ENCODE data around the gene C16orf74.

Gene C16orf74

GRCh38 chr16:85718682-85719081 lies 32.2 kb downstream of the C16orf74 start:
- DNase-seq (ENCODE audit: low read depth in 2 of 3, low spot score in 2 of 3), result no peak

DNA sequence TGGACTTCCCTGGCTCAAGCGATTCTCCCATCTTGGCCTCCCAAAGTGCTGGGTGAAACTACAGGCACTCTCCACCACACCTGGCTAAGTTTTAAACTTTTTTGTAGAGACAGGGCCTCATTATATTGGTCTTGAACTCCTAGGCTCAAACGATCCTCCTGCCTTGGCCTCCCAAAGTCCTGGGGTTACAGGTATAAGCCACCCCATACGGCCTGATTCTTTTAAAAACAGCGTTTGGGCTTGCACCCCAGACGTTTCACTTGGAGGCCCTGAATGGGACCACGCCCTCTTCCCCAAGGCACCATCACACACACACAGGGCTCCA lies 32.8 kb downstream of the C16orf74 start:
- DNase-seq (ENCODE audit: low read depth in 2 of 3, low spot score in 2 of 3), result no peak

GRCh38 chr16:85717393-85718152 lies 33.3 kb downstream of the C16orf74 start:
- DNase-seq (ENCODE audit: low read depth in 2 of 3, low spot score in 2 of 3), result peak in 2 of 3 experiments; percentile 9 to 60

- no peak for DNase-seq (ENCODE audit: low read depth in 2 of 3, low spot score in 2 of 3)
Observed at GRCh38 chr16:85716680-85717038, 34.2 kb downstream of the C16orf74 start.

DNA sequence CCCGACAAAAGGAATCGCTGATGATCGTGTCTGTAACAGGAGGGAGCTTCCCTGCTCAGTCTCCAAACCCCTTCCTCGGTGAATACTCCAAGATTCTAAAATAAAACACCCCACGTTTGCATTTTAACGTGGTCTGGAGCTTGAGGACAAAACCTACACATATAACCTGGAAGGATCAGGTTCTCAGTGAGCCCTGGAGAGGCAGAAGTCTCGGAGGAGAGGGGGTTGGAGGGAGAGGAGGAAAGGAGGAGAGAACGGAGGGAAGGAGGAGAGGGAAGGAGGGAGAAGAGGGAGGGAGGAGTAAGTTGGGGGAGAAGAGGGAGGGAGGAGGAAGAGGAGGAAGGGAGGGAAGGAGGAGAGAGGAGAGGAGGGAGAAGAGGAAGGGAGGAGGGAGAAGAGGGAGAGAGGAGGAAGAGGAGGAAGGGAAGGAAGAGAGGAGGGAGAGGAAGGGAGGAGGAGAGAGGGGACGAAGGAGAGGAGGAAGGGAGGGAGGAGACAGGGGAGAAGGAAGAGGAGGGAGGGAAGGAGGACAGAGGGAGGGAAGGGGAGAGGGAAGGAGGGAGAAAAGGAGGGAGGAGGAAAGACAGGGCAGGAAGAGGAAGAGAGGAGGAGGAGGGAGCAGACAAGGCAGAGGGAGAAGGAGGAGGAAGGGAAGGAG lies 34.7 kb downstream of the C16orf74 start:
- DNase-seq (ENCODE audit: low read depth in 2 of 3, low spot score in 2 of 3), result no peak

- DNase-seq (ENCODE audit: low read depth in 2 of 3, low spot score in 2 of 3), result no peak
Observed at GRCh38 chr16:85715169-85716021, 35.5 kb downstream of the C16orf74 start.

DNA sequence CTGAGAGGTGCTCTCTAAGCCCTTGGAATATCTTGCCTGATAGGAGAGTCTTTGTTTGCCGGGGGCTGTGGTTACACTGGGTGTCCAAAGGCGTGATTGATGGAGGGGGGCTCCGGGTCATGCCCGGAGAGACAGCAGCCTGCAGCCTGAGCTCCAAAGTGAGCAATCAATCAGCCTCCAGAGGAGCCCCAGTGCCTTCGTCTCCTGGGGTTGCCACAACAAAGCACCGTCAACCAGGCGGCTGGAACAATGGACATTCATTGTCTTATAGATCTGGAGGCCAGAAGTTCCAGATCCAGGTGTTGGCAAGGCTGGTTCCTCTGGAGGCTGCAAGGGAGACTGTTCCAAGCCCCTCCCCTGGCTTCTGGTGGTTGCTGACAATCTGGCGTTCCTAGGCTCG lies 38.1 kb downstream of the C16orf74 start:
- no peak for DNase-seq (ENCODE audit: low read depth in 2 of 3, low spot score in 2 of 3)

- no peak for DNase-seq (ENCODE audit: low read depth in 2 of 3, low spot score in 2 of 3)
Observed at GRCh38 chr16:85711982-85712587, 38.8 kb downstream of the C16orf74 start.

GRCh38 chr16:85710732-85711131 lies 40.2 kb downstream of the C16orf74 start:
- no peak for DNase-seq (ENCODE audit: low read depth in 2 of 3, low spot score in 2 of 3)

DNA sequence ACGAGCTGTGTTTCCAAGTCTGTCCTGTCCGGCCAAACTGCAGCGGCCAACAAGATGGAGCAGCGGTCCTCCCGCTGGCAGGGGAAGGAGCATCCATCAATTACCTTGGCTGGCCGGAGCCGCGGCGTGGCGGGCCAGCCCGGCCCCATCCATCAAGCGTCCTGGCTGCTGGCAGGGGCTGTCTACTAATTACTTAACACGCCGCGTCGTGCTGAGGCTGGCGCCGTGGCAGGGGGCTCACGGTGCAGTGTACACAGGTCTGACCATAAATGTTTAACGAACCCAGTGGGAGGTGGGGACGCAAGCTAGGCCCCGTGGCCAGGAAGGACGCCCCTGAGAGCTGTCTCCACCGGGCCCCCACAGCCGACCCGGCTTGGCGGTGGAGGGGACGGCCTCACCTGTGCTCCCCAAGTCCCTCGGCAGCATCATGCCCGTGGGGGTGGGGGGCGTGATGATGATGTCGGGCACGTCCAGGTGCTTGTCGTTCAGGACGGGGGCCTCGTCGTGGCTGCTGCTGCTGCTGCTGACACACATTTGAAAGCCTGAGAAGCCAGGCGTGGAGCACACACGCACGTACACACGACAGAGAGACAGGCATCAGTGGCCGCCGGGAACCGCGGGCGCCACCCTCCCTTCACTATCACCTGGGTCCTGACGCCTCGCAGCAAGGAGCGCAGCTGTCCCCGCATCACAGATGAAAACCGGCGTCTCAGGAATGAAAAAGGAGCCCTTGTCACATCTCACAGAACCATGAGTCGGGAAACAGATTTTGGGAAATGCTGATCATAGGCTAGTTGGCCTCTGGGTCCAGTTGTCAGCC lies 40.9 kb downstream of the C16orf74 start:
- no peak for DNase-seq (ENCODE audit: low read depth in 2 of 3, low spot score in 2 of 3)

DNA sequence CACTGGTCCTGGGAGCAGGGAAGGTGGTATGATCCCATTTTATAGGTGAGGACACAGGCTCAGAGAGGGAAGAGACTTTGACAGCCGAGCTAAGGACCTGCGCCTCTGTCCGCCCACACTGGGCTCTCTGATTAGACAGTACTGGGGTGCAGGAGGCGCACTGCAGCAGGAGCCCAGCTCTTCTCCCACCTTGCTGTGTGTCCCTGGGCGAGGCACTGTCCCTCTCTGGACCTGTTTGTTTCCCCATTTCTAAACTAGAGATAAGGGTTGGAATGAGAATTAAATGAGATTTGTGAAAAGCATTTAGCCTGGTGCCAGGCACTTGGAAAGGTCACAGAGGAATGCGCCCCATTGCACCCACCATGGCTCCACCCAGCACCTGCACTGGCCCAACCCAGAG lies 42.6 kb downstream of the C16orf74 start:
- DNase-seq (ENCODE audit: low read depth in 2 of 3, low spot score in 2 of 3), result no peak

GRCh38 chr16:85707528-85708095 lies 43.3 kb downstream of the C16orf74 start:
- no peak for DNase-seq (ENCODE audit: low read depth in 2 of 3, low spot score in 2 of 3)

GRCh38 chr16:85706449-85707034 lies 44.4 kb downstream of the C16orf74 start:
- no peak for DNase-seq (ENCODE audit: low read depth in 2 of 3, low spot score in 2 of 3)

GRCh38 chr16:85704900-85705846 lies 45.7 kb downstream of the C16orf74 start:
- no peak for DNase-seq (ENCODE audit: low read depth in 2 of 3, low spot score in 2 of 3)

GRCh38 chr16:85704011-85704410 lies 46.9 kb downstream of the C16orf74 start:
- no peak for DNase-seq (ENCODE audit: low read depth in 2 of 3, low spot score in 2 of 3)

DNA sequence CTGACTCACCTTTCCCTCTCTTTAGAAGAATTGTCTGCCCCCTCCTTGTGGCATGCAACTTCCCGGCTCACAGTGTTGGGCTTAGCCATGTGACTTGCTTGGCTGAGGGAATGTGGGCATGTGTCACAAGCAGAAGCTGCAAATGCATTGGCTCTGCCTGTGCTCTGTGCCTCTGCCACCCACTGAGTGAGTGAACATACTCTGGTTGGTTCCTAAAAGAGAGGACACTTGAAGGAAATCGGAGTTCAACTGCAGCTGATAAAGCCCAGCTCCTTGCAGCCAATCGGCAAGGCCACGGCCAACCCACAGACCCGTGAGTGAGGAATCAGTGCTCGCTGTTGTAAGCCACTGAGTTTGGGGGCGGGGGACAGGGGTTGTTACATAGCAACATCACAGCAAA lies 51.3 kb downstream of the C16orf74 start:
- no peak for DNase-seq (ENCODE audit: low read depth in 2 of 3, low spot score in 2 of 3)

DNA sequence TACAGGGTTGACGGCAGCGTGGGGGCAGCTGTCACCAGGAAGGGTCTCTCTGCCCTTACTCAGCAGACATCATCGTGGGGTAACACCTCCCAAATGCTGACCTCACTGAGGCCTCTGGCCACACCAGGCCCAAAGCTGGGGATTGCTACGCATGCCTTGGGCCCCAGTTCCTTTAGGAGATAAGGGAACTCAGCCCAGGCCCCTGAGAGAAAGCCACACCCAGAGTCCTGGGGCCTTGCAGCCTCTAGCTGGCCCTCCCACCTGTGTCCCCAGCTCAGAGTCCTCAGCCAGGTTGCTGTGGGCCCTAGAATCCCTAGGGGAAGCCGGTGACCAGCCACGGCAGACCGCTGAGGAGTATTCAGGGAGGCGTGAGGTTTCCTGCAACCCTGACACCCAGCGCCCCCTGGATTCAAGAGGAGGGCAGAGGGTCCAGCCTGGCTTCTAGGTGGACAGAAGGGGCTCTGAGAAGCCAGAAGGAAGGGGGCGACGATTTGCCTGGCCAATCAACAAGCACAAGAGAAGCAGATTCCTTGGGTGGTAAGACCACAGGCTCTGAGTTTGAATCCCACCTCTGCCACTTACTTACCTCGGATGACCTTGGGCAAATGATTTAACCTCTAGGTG lies 51.8 kb downstream of the C16orf74 start:
- no peak for DNase-seq (ENCODE audit: low read depth in 2 of 3, low spot score in 2 of 3)

- DNase-seq (ENCODE audit: low read depth in 2 of 3, low spot score in 2 of 3), result no peak
Observed at GRCh38 chr16:85698459-85698891, 52.4 kb downstream of the C16orf74 start.
